Activated B cell treated with CpG ODN at 0.5 μM for 24 hours (primary cell): ENCODE data around the gene RABGGTB. TPM values are rescaled to one million over a fixed set of nuclear protein-coding genes. Genes with fewer than 3 reads are reported as not detected.
A peak's percentile ranks its signal among the peaks of the same experiment; 100 is the strongest.
"Not testable (repeated sequence)": the region's sequence is repeated elsewhere in the genome, so short reads cannot be mapped to it uniquely, and the experiment has no call there.

Experiments
- ATAC-seq: fragments of 200-7000 bp; cut with Tn5 transposase; one replicate; pipeline ENCODE4 v1.10.0; 2021; ENCODE audit warnings: low read depth, mild to moderate bottlenecking, moderate library complexity
- CTCF ChIA-PET: fragments of 350-600 bp; sonication (Branson Sonifier 250); formaldehyde crosslinking; loops from one replicate; lab custom pipeline; 2021; ENCODE audit warnings: antibody characterized with exemption; lab: Charles Lee
- POLR2A ChIA-PET: fragments of 350-600 bp; sonication (Branson Sonifier 250); formaldehyde crosslinking; loops from one replicate; lab custom pipeline; 2021; ENCODE audit warnings: antibody characterized with exemption; lab: Charles Lee
- DNase-seq: peaks from one replicate; pipeline ENCODE4 v3.0.0; 2022
- H3K27ac Mint-ChIP-seq: one replicate; pipeline ENCODE4 v1.8.0; 2020; ENCODE audit warnings: mixed read lengths
- H3K27me3 Mint-ChIP-seq: one replicate; pipeline ENCODE4 v1.8.0; 2021; ENCODE audit warnings: mixed read lengths
- H3K36me3 Mint-ChIP-seq: one replicate; pipeline ENCODE4 v1.8.0; 2021; ENCODE audit warnings: low read depth, mixed read lengths
- H3K4me1 Mint-ChIP-seq: one replicate; pipeline ENCODE4 v1.8.0; 2021; ENCODE audit warnings: mixed read lengths
- H3K4me3 Mint-ChIP-seq: one replicate; pipeline ENCODE4 v1.8.0; 2020; ENCODE audit warnings: mild to moderate bottlenecking, mixed read lengths
- H3K9me3 Mint-ChIP-seq: one replicate; pipeline ENCODE4 v1.8.0; 2020; ENCODE audit warnings: mixed read lengths
- CTCF ChIP-seq: fragments of 200-600 bp; IDR thresholded peaks from one replicate; pipeline ENCODE4 v1.8.0; 2022; ENCODE audit warnings: antibody characterized with exemption, mild to moderate bottlenecking
- intact Hi-C: fragments of 100-400 bp; cut with micrococcal nuclease; formaldehyde crosslinking; loops from one replicate; pipeline ENCODE4 v1.15.1; 2024
- total RNA-seq: library from RNA; stranded (reverse); gene quantifications from 2 replicates; pipeline ENCODE4 v1.2.3, GENCODE V29; 2022

RABGGTB gene
- total RNA-seq, result 203 and 234 TPM in 2 replicates

GRCh38 chr1:75785983-75786853, at the start of gene RABGGTB:
TSS of gene RABGGTB (plus strand) at chr1:75786256. CDS start at chr1:75786272, 16 bp downstream.
- Mint-ChIP-seq H3K4me1 (peaks cover 65% of the 10 kb centered on the region), H3K36me3 (peaks cover 52% of the 10 kb centered on the region), H3K27ac (peak within 1 kb of the TSS; percentile 97), H3K9me3 (no peaks in the 10 kb centered on the region), H3K4me3 (peak within 1 kb of the TSS; percentile 98), H3K27me3 (no peaks in the 10 kb centered on the region)
- ChIA-PET POLR2A (interaction anchor here (0.6 to 3.1 kb wide), 19 partner anchors 9 to 1897 kb away, joined by 3 to 45 read pairs (median 4); partner anchors contain the start of genes ACADM, CRYZ, MSH4 and ST6GALNAC3), CTCF (interaction anchor here (1.0 to 1.7 kb wide), 2 partner anchors 13 to 59 kb away, joined by 4 read pairs; no protein-coding TSS in a partner anchor)
- no peak for TF ChIP-seq CTCF
- intact Hi-C loops, result loop anchor here (1.0 to 10.0 kb wide), 10 partner anchors 9 to 1991 kb away; partner anchors contain the start of genes ACADM, CRYZ, FPGT and LRRIQ3
- peak; percentile 89 for DNase-seq
- peak; percentile 92 for ATAC-seq

- H3K4me3 Mint-ChIP-seq, result no peak overlapping the region
- ATAC-seq, result no peak
- H3K9me3 Mint-ChIP-seq, result no peaks in the 10 kb centered on the region
- no peak overlapping the region for H3K27ac Mint-ChIP-seq
- no peaks in the 10 kb centered on the region for H3K27me3 Mint-ChIP-seq
- peaks cover 11% of the 10 kb centered on the region for H3K4me1 Mint-ChIP-seq
- no peak for TF ChIP-seq CTCF
- H3K36me3 Mint-ChIP-seq, result peaks cover 66% of the 10 kb centered on the region
- intact Hi-C loops, result no loop called here
- no peak for DNase-seq
- ChIA-PET POLR2A (interaction anchor here (0.6 kb wide), 1 partner anchor 13 kb away, joined by 4 read pairs; no protein-coding TSS in a partner anchor), CTCF (no interaction called here)
These were observed 43.9 kb upstream of the RABGGTB start for GRCh38 chr1:75742047-75742625.

GRCh38 chr1:75745276-75745675, 40.8 kb upstream of the RABGGTB start:
- peaks cover 11% of the 10 kb centered on the region for H3K4me1 Mint-ChIP-seq
- DNase-seq (no peak), ATAC-seq (peak; percentile 75)
- H3K27ac Mint-ChIP-seq, result no peak overlapping the region
- H3K9me3 Mint-ChIP-seq, result no peaks in the 10 kb centered on the region
- intact Hi-C loops, result loop anchor here (2.0 kb wide), 1 partner anchor 20 kb away; the partner anchor contains the start of gene ACADM
- POLR2A ChIA-PET, result interaction anchor here (1.2 to 2.2 kb wide), 2 partner anchors 40 to 41 kb away, joined by 4 to 10 read pairs; partner anchors contain the start of gene RABGGTB
- H3K27me3 Mint-ChIP-seq, result no peaks in the 10 kb centered on the region
- TF ChIP-seq CTCF, result no peak
- no peak overlapping the region for H3K4me3 Mint-ChIP-seq
- H3K36me3 Mint-ChIP-seq, result peaks cover 61% of the 10 kb centered on the region
- CTCF ChIA-PET, result no interaction called here

- H3K4me1 Mint-ChIP-seq, intact Hi-C loops, H3K9me3 Mint-ChIP-seq, CTCF ChIA-PET, POLR2A ChIA-PET, H3K27me3 Mint-ChIP-seq, DNase-seq, H3K27ac Mint-ChIP-seq, ATAC-seq, H3K4me3 Mint-ChIP-seq: not testable (repeated sequence)
- H3K36me3 Mint-ChIP-seq, result peaks cover 64% of the 10 kb centered on the region
These were observed 28.8 kb upstream of the RABGGTB start for GRCh38 chr1:75757210-75757609.

GRCh38 chr1:75758543-75758942, 27.5 kb upstream of the RABGGTB start:
- H3K9me3 Mint-ChIP-seq, H3K27ac Mint-ChIP-seq, H3K4me3 Mint-ChIP-seq, POLR2A ChIA-PET, CTCF ChIA-PET, ATAC-seq, DNase-seq, H3K27me3 Mint-ChIP-seq, intact Hi-C loops, H3K4me1 Mint-ChIP-seq: not testable (repeated sequence)
- peaks cover 55% of the 10 kb centered on the region for H3K36me3 Mint-ChIP-seq
